Thymus (tissue), 14 donors: ENCODE results near the gene PRKCB. TPM values are rescaled to one million over a fixed set of nuclear protein-coding genes. Genes with fewer than 3 reads are reported as not detected.

Experiments used
- DNase-seq, 9 donors: peaks; one replicate each; pipeline ENCODE4 v3.0.0-alpha.2; 2013; ENCODE audit warnings: low spot score in 9 of 9, low read depth in 6 of 9, missing footprints in 1 of 9
- H3K27ac ChIP-seq, 2 donors: one replicate each; pipeline ENCODE4 v1.5.1; 2013; ENCODE audit warnings: control low read depth in 1 of 2, low read depth in 1 of 2, low read length in 1 of 2, mild to moderate bottlenecking in 1 of 2, moderate library complexity in 1 of 2
- H3K27me3 ChIP-seq, 2 donors: one replicate each; pipeline ENCODE4 v1.5.1; 2013; ENCODE audit warnings: low read length in 1 of 2; ENCODE audit not compliant: control insufficient read depth in 2 of 2, insufficient read depth in 1 of 2
- H3K36me3 ChIP-seq, 2 donors: one replicate each; pipeline ENCODE4 v1.5.1; 2013; ENCODE audit warnings: low read length in 1 of 2, mild to moderate bottlenecking in 1 of 2, moderate library complexity in 1 of 2; ENCODE audit not compliant: control insufficient read depth in 2 of 2, insufficient read depth in 2 of 2
- H3K4me1 ChIP-seq, 2 donors: one replicate each; pipeline ENCODE4 v1.5.1; 2013; ENCODE audit warnings: low read length in 2 of 2; ENCODE audit not compliant: control insufficient read depth in 2 of 2, insufficient read depth in 2 of 2
- H3K4me3 ChIP-seq, 2 donors: one replicate each; pipeline ENCODE4 v1.5.1; 2013; ENCODE audit warnings: low read length in 2 of 2, control low read depth in 1 of 2, mild to moderate bottlenecking in 1 of 2
- H3K9me3 ChIP-seq, 2 donors: one replicate each; pipeline ENCODE4 v1.5.1; 2013; ENCODE audit warnings: low read length in 1 of 2, mild to moderate bottlenecking in 1 of 2; ENCODE audit not compliant: control insufficient read depth in 2 of 2, insufficient read depth in 1 of 2
- WGBS: extraction: QIAGEN DNeasy Blood & Tissue Kit; methylation state at CpG from one replicate; pipeline ENCODE4 v1.1.7; 2013; 5-methylcytosine and 5-hydroxymethylcytosine counted together
- long read RNA-seq, 10 donors: transcript quantifications; one replicate each; lab custom pipeline, GENCODE V29; 2026
- polyA plus RNA-seq: library from polyadenylated mRNA; stranded (reverse); fragments of 200-250 nt; gene quantifications from one replicate; pipeline ENCODE4 v1.2.3, GENCODE V29; 2013
- total RNA-seq: library from RNA; stranded (reverse); fragments of 120-200 nt; gene quantifications from one replicate; pipeline ENCODE4 v1.2.4, GENCODE V29; 2013
- donor health status: healthy.

Gene PRKCB
- total RNA-seq (57.4 TPM), polyA plus RNA-seq (21.9 TPM)
- long read RNA-seq, donor 1, full-length matches to known transcripts = 2 of 2 reads
- long read RNA-seq, donor 1, partial matches to known transcripts = 0 of 2 reads
- long read RNA-seq, donor 1, other reads (novel, unspliced or antisense) = 0 of 2 reads
- long read RNA-seq, donor 2 = 0 reads
- long read RNA-seq, donor 3, full-length matches to known transcripts = 20 of 20 reads
- long read RNA-seq, donor 3, partial matches to known transcripts = 0 of 20 reads
- long read RNA-seq, donor 3, other reads (novel, unspliced or antisense) = 0 of 20 reads
- long read RNA-seq, donor 4, full-length matches to known transcripts = 12 of 49 reads
- long read RNA-seq, donor 4, partial matches to known transcripts = 37 of 49 reads
- long read RNA-seq, donor 4, other reads (novel, unspliced or antisense) = 0 of 49 reads
- long read RNA-seq, donor 5, full-length matches to known transcripts = 14 of 14 reads
- long read RNA-seq, donor 5, partial matches to known transcripts = 0 of 14 reads
- long read RNA-seq, donor 5, other reads (novel, unspliced or antisense) = 0 of 14 reads
- long read RNA-seq, donor 6, full-length matches to known transcripts = 22 of 43 reads
- long read RNA-seq, donor 6, partial matches to known transcripts = 21 of 43 reads
- long read RNA-seq, donor 6, other reads (novel, unspliced or antisense) = 0 of 43 reads
- long read RNA-seq, donor 7, full-length matches to known transcripts = 26 of 26 reads
- long read RNA-seq, donor 7, partial matches to known transcripts = 0 of 26 reads
- long read RNA-seq, donor 7, other reads (novel, unspliced or antisense) = 0 of 26 reads
- long read RNA-seq, donor 8, full-length matches to known transcripts = 6 of 6 reads
- long read RNA-seq, donor 8, partial matches to known transcripts = 0 of 6 reads
- long read RNA-seq, donor 8, other reads (novel, unspliced or antisense) = 0 of 6 reads
- long read RNA-seq, donor 9, full-length matches to known transcripts = 13 of 20 reads
- long read RNA-seq, donor 9, partial matches to known transcripts = 7 of 20 reads
- long read RNA-seq, donor 9, other reads (novel, unspliced or antisense) = 0 of 20 reads
- long read RNA-seq, donor 10, full-length matches to known transcripts = 17 of 17 reads
- long read RNA-seq, donor 10, partial matches to known transcripts = 0 of 17 reads
- long read RNA-seq, donor 10, other reads (novel, unspliced or antisense) = 0 of 17 reads

DNA sequence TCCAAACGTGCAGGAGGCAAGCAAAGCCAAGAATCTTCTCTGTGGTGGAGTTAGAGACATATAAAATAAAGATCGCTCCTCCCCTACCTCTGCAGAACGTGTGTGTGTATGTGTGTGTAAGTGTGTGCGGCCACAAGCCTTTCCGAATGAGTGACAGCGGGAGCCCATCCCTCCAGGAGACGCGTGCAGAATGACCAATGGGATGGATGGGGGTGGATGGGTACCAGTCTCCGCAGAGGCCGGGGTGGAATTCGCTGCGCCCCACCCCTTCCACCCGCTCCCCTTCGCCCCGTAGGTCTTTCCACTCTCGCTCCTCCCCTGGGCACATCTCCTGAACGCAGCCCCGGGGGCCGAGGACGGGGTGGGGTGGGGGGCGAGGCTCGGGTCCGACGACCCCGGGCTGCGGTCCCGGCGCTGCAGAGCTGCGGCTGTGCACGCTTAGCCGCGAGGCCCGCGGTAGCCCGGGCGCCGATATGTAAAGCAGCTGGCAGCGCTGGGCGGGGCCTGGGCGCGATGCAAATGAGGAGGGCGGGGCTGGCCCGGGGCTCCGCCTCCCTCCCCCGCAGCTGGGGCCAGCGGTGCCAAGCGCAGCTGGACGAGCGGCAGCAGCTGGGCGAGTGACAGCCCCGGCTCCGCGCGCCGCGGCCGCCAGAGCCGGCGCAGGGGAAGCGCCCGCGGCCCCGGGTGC lies at the start of gene PRKCB:
Gene PRKCB, plus strand, starts transcription at position 594 of the 688 bp plus-strand sequence.
- Histone ChIP-seq H3K9me3 (peaks cover 0 to 3% of the 10 kb centered on the region in 2 donors), H3K27ac (peak within 1 kb of the TSS; percentile 86 to 94)

DNA sequence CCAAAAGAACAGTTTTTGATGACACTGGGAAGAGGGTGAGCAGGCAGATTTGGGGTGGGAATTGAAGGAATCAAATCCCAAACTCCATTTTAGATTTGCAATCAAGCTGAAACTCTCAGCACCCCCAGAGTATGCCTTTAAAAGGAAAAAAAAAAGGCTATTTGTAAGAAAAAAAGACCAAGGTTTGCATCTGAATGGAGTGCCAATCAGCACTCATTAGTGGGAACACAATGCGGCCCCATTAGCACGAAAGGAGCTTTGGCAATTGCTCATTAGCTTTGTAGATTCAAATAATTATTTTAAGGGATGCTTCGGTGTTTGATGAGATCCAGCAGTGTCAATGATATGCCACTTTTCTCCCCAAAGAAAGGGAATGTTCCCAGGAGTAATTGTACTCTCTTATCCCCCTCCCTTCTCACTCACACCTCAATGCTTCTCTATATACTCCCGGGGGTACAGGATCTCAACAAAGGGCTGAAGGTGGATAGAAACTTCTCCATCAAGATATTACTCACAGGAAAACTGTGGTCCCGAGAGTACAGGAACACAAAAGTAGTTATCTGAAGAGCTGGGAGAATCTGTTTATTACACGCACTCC lies 48.7 kb upstream of the PRKCB start:
- Histone ChIP-seq H3K27ac (no peak overlapping the region), H3K36me3 (no peaks in the 10 kb centered on the region), H3K4me1 (no peaks in the 10 kb centered on the region), H3K9me3 (no peaks in the 10 kb centered on the region), H3K27me3 (no peaks in the 10 kb centered on the region), H3K4me3 (no peak overlapping the region)
- 78% methylated on average over 6 of the region's 6 CpGs for WGBS
- DNase-seq = no peak

More for the DNA sequence above, at the start of gene PRKCB:
- under 1% methylated on average over 63 of the region's 63 CpGs for WGBS
- Histone ChIP-seq H3K4me3 (peak within 1 kb of the TSS; percentile 80 to 89), H3K27me3 (peaks cover 2 to 5% of the 10 kb centered on the region in 2 donors), H3K36me3 (peaks cover 8 to 12% of the 10 kb centered on the region in 2 donors), H3K4me1 (peaks cover 24 to 37% of the 10 kb centered on the region in 2 donors)
- peak in 8 of 9 donors; percentile 72 to 95 (median 90) for DNase-seq

DNA sequence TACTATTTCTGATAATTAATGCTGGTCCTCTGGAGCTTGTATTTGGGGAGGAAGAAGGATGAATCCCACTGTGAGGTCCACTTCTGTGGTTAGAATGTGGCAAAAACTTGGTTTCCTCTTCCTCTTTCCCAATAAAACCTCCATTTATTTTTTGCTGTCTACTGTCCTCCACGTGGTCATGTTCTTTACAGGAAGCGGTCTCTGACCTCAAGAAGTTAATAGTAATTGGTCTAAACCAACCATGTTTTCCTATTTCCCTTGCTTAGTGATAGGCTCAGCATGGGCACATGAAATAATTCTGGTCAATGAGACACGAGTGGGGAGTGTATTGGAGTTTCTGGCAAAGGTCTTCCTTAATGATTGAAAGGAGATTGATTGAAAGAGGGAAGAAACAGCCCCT lies 47.1 kb upstream of the PRKCB start:
- no peaks in the 10 kb centered on the region for H3K36me3 ChIP-seq
- no peaks in the 10 kb centered on the region for H3K27me3 ChIP-seq
- no peak for DNase-seq
- no peaks in the 10 kb centered on the region for H3K9me3 ChIP-seq
- no peak overlapping the region for H3K27ac ChIP-seq
- no peaks in the 10 kb centered on the region for H3K4me1 ChIP-seq
- no peak overlapping the region for H3K4me3 ChIP-seq
- 65% methylated on average over 3 of the region's 3 CpGs for WGBS

DNA sequence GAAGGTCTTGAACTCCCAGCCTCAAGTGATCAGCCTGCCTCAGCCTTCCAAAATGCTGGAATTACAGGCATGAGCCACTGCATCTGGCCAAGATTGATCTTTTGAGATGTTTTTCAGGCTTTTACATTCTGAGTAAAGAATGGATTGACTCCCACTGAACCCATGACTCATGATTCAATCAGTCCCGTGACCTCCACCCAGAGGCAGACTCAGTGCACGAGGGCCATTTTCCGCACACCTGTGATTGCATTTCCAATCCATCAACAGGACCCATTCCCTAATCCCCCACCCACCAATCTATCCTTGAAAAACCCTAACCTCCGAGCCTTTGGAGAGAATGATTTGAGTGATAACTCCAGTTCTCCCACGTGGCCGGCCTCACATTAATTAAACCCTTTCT lies 40.4 kb upstream of the PRKCB start:
- Histone ChIP-seq H3K4me3 (no peak overlapping the region), H3K27ac (no peak overlapping the region), H3K36me3 (no peaks in the 10 kb centered on the region), H3K9me3 (no peaks in the 10 kb centered on the region), H3K27me3 (no peaks in the 10 kb centered on the region), H3K4me1 (no peaks in the 10 kb centered on the region)
- WGBS = 97% methylated on average over 6 of the region's 6 CpGs
- no peak for DNase-seq

DNA sequence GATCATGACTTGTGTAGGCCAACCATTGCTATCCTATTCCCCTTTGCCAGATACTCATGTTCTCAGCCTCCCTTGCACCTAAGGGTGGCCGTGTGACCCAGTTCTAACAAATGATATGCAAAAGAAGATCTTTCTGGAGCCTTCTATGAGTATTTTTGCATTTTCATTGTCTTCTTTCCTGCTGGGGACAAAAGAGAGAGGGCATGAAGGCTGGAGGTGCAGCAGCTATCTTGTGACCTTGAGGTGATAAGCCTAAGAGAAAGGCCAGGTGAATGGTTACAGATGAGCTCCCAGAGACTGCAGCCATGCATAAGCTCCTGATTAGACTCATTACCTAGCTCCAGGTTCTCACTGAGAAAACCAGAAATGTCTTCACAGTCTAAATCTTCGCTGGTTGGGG lies 38.8 kb upstream of the PRKCB start:
- H3K9me3 ChIP-seq = no peaks in the 10 kb centered on the region
- H3K4me1 ChIP-seq = no peaks in the 10 kb centered on the region
- no peak overlapping the region for H3K4me3 ChIP-seq
- no peak overlapping the region for H3K27ac ChIP-seq
- no peak for DNase-seq
- H3K27me3 ChIP-seq = no peaks in the 10 kb centered on the region
- WGBS = 97% methylated on average over 2 of the region's 2 CpGs
- no peaks in the 10 kb centered on the region for H3K36me3 ChIP-seq

DNA sequence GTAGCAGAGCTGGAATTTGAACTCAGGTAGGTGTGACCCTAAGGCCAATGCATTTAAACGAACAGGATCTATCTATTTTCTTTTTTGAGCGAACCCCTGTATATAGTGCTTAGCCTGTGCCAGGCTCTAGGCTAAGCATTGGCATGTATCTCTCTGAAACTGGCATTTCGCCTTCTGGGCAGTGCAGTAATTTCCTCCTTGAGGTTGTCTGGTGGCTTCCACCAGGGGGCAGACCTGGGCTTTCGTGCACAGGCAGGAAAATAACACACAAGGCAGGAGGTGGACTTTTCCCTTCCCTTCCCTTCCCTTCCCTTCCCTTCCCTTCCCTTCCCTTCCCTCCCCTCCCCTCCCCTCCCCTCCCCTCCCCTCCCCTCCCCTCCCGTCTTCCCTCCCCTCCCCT lies 34.4 kb upstream of the PRKCB start:
- DNase-seq = peak; percentile 37 to 80 (median 61)
- Histone ChIP-seq H3K4me1 (no peaks in the 10 kb centered on the region), H3K27ac (no peak overlapping the region), H3K9me3 (no peaks in the 10 kb centered on the region), H3K27me3 (no peaks in the 10 kb centered on the region), H3K36me3 (no peaks in the 10 kb centered on the region), H3K4me3 (no peak overlapping the region)
- WGBS = 19% methylated on average over 4 of the region's 5 CpGs

DNA sequence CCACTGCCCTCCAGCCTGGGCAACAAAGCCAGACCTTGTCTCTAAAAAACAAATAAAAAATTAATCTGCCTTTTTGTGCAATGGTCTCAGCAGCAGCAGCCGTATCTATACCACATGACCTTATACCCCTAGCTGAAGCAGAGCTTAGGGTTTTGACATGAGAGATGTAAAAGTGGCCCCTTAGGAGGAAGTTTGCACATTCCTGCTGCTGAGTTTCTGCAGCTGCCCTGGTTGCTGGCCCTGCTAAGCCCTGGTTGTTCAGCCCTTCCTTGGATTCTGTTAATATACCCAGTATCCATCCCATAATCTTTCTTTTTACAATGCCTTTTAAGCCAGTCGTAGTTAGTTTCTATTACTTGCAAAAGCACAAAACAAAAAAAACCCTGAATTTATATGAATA lies 33.0 kb upstream of the PRKCB start:
- no peaks in the 10 kb centered on the region for H3K9me3 ChIP-seq
- H3K4me1 ChIP-seq = no peaks in the 10 kb centered on the region
- 84% methylated on average over 2 of the region's 2 CpGs for WGBS
- no peak overlapping the region for H3K27ac ChIP-seq
- no peaks in the 10 kb centered on the region for H3K27me3 ChIP-seq
- DNase-seq = no peak
- H3K4me3 ChIP-seq = no peak overlapping the region
- H3K36me3 ChIP-seq = no peaks in the 10 kb centered on the region

DNA sequence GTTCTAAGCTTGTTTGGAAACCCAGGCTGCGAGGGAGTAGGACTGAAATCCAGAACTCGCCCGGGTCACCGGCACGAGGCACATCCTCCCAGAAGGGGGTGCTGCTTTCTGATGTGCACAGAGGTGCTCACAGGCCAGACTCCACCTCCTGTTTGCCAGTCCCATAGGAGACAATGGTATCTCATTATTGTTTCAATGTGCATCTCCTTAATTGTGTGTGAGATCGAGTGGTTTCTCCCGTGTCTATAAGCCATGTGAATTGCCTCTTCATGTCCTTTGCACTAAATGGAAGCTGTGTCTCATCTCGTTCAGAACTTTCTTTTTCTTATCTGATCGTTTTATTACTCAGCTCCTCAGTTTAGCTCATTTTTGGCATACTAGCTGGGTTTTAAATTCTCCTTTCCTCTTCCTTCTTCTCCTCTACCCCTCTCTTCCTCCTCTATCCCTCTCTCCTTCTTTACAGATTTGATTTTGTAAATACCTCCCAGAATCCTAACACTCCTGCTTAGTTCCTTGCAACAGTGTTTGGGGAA lies 32.1 kb upstream of the PRKCB start:
- no peak overlapping the region for H3K4me3 ChIP-seq
- no peaks in the 10 kb centered on the region for H3K36me3 ChIP-seq
- H3K27me3 ChIP-seq = no peaks in the 10 kb centered on the region
- DNase-seq = peak in 7 of 9 donors; percentile 39 to 78 (median 54)
- H3K9me3 ChIP-seq = no peaks in the 10 kb centered on the region
- 17% methylated on average over 9 of the region's 9 CpGs for WGBS
- no peaks in the 10 kb centered on the region for H3K4me1 ChIP-seq
- H3K27ac ChIP-seq = no peak overlapping the region
